CD4-positive, alpha-beta memory T cell (primary cell): ENCODE results near the gene HTR7. TPM values are rescaled to one million over a fixed set of nuclear protein-coding genes. Genes with fewer than 3 reads are reported as not detected.
"Not testable (repeated sequence)": the region's sequence is repeated elsewhere in the genome, so short reads cannot be mapped to it uniquely, and the experiment has no call there.

Experiments used
- CTCF ChIA-PET: fragments of 350-600 bp; sonication (Branson Sonifier 250); formaldehyde crosslinking; loops from one replicate; lab custom pipeline; 2021; ENCODE audit warnings: inconsistent platforms; ENCODE audit not compliant: partially characterized antibody; lab: Charles Lee
- POLR2A ChIA-PET: fragments of 350-600 bp; sonication (Branson Sonifier 250); formaldehyde crosslinking; loops from one replicate; lab custom pipeline; 2021; ENCODE audit not compliant: partially characterized antibody; lab: Charles Lee
- DNase-seq, 5 donors: peaks; one replicate each; pipeline versions ENCODE4 v3.0.0 to v3.0.0-alpha.2; 2020 to 2022; ENCODE audit warnings: mixed read lengths in 1 of 5
- H3K27ac ChIP-seq: one replicate; pipeline ENCODE4 v1.7.0; 2013; ENCODE audit warnings: low read depth, low read length
- H3K27me3 ChIP-seq: 2 replicates; pipeline ENCODE4 v1.7.0; 2013; ENCODE audit warnings: mild to moderate bottlenecking, low read length, moderate library complexity; ENCODE audit not compliant: insufficient read depth
- H3K36me3 ChIP-seq: 2 replicates; pipeline ENCODE4 v1.7.0; 2013; ENCODE audit warnings: mild to moderate bottlenecking, low read length, moderate library complexity; ENCODE audit not compliant: insufficient read depth
- H3K4me1 ChIP-seq: 2 replicates; pipeline ENCODE4 v1.7.0; 2013; ENCODE audit warnings: mild to moderate bottlenecking, low read length, moderate library complexity; ENCODE audit not compliant: insufficient read depth
- H3K4me3 ChIP-seq, 2 donors: one replicate each; pipeline ENCODE4 v1.7.0; 2013; ENCODE audit warnings: low read length in 2 of 2, mild to moderate bottlenecking in 1 of 2
- H3K9me3 ChIP-seq, 2 donors: one replicate each; pipeline ENCODE4 v1.7.0; 2013; ENCODE audit warnings: low read length in 2 of 2, control low read depth in 1 of 2; ENCODE audit not compliant: control insufficient read depth in 1 of 2
- H3K27ac Mint-ChIP-seq, 7 donors: one replicate each; pipeline ENCODE4 v1.8.0; 2020 to 2021; ENCODE audit warnings: mixed read lengths in 7 of 7, mild to moderate bottlenecking in 6 of 7, inconsistent platforms in 3 of 7, moderate library complexity in 3 of 7
- H3K27me3 Mint-ChIP-seq, 2 donors: one replicate each; pipeline ENCODE4 v1.8.0; 2020 to 2021; ENCODE audit warnings: mixed read lengths in 2 of 2
- H3K36me3 Mint-ChIP-seq, 2 donors: one replicate each; pipeline ENCODE4 v1.8.0; 2020 to 2021; ENCODE audit warnings: mixed read lengths in 2 of 2, inconsistent platforms in 1 of 2, mild to moderate bottlenecking in 1 of 2
- H3K4me1 Mint-ChIP-seq, 4 donors: one replicate each; pipeline ENCODE4 v1.8.0; 2020 to 2021; ENCODE audit warnings: mixed read lengths in 4 of 4, mild to moderate bottlenecking in 1 of 4
- H3K4me3 Mint-ChIP-seq, 8 donors: one replicate each; pipeline ENCODE4 v1.8.0; 2020 to 2021; ENCODE audit warnings: mixed read lengths in 8 of 8, mild to moderate bottlenecking in 7 of 8, moderate library complexity in 6 of 8, inconsistent platforms in 3 of 8
- H3K9me3 Mint-ChIP-seq, 8 donors: one replicate each; pipeline ENCODE4 v1.8.0; 2020 to 2021; ENCODE audit warnings: mixed read lengths in 8 of 8, mild to moderate bottlenecking in 5 of 8, inconsistent platforms in 3 of 8, moderate library complexity in 1 of 8
- intact Hi-C: fragments of 100-400 bp; cut with micrococcal nuclease; formaldehyde crosslinking; loops from one replicate; pipeline ENCODE4 v1.15.1; 2023
- polyA plus RNA-seq, 2 donors: library from polyadenylated mRNA; unstranded; fragments of 300-500 nt; fragmentation: Illumina TruSeq; gene quantifications; one replicate each; pipeline ENCODE4 v1.2.3, GENCODE V29; 2021
- total RNA-seq, 2 experiments: library from RNA; stranded (reverse); gene quantifications; one replicate each; pipeline ENCODE4 v1.2.3, GENCODE V29; 2021

The HTR7 gene
- total and polyA plus RNA-seq, 4 experiments from 2014 or later, result not detected

GRCh38 chr10:90813594-90814365 is 44.1 kb downstream of the HTR7 start:
- no peaks in the 10 kb centered on the region for H3K36me3 ChIP-seq
- intact Hi-C loops, result no loop called here
- Mint-ChIP-seq H3K27me3 (peaks cover 0 to 6% of the 10 kb centered on the region in 2 donors), H3K27ac (no peak overlapping the region), H3K4me1 (no peaks in the 10 kb centered on the region), H3K9me3 (no peaks in the 10 kb centered on the region), H3K4me3 (peak overlapping the region in 1 of 8 donors; percentile 1), H3K36me3 (no peaks in the 10 kb centered on the region)
- no peaks in the 10 kb centered on the region for H3K27me3 ChIP-seq
- ChIA-PET POLR2A (no interaction called here), CTCF (no interaction called here)
- H3K4me3 ChIP-seq, result no peak overlapping the region
- H3K27ac ChIP-seq, result no peak overlapping the region
- H3K4me1 ChIP-seq, result no peaks in the 10 kb centered on the region
- H3K9me3 ChIP-seq, result no peaks in the 10 kb centered on the region
- DNase-seq, result no peak

GRCh38 chr10:90807106-90807505 is 50.7 kb downstream of the HTR7 start:
- H3K27me3 Mint-ChIP-seq, CTCF ChIA-PET, H3K36me3 Mint-ChIP-seq, H3K27ac ChIP-seq, H3K36me3 ChIP-seq, H3K27ac Mint-ChIP-seq, H3K9me3 Mint-ChIP-seq, H3K9me3 ChIP-seq, POLR2A ChIA-PET, H3K4me3 Mint-ChIP-seq, H3K27me3 ChIP-seq, H3K4me3 ChIP-seq, H3K4me1 Mint-ChIP-seq, DNase-seq, H3K4me1 ChIP-seq, intact Hi-C loops: not testable (repeated sequence)

GRCh38 chr10:90806677-90807076 is 51.2 kb downstream of the HTR7 start:
- no peaks in the 10 kb centered on the region for H3K36me3 ChIP-seq
- H3K27ac Mint-ChIP-seq, result no peak overlapping the region
- no peaks in the 10 kb centered on the region for H3K36me3 Mint-ChIP-seq

GRCh38 chr10:90805206-90805605 is 52.6 kb downstream of the HTR7 start:
- no peak overlapping the region for H3K27ac Mint-ChIP-seq
- DNase-seq, result no peak
- H3K9me3 ChIP-seq, result no peaks in the 10 kb centered on the region
- H3K27me3 Mint-ChIP-seq, result peaks cover 3 to 9% of the 10 kb centered on the region in 2 donors
- no peak overlapping the region for H3K27ac ChIP-seq
- intact Hi-C loops, result no loop called here
- H3K27me3 ChIP-seq, result no peaks in the 10 kb centered on the region
- ChIA-PET CTCF (interaction anchor here (0.6 kb wide), 1 partner anchor 19 kb away, joined by 3 read pairs; no protein-coding TSS in a partner anchor), POLR2A (no interaction called here)
- H3K4me1 Mint-ChIP-seq, result no peaks in the 10 kb centered on the region
- no peak overlapping the region for H3K4me3 Mint-ChIP-seq
- H3K9me3 Mint-ChIP-seq, result no peaks in the 10 kb centered on the region
- H3K36me3 Mint-ChIP-seq, result no peaks in the 10 kb centered on the region
- no peaks in the 10 kb centered on the region for H3K4me1 ChIP-seq
- H3K36me3 ChIP-seq, result no peaks in the 10 kb centered on the region
- no peak overlapping the region for H3K4me3 ChIP-seq

More at GRCh38 chr10:90806677-90807076, 51.2 kb downstream of the HTR7 start:
- H3K27ac ChIP-seq, result no peak overlapping the region
- Mint-ChIP-seq H3K9me3 (no peaks in the 10 kb centered on the region), H3K4me1 (no peaks in the 10 kb centered on the region), H3K27me3 (peaks cover 3 to 9% of the 10 kb centered on the region in 2 donors), H3K4me3 (no peak overlapping the region)
- no peaks in the 10 kb centered on the region for H3K9me3 ChIP-seq
- H3K4me3 ChIP-seq, result no peak overlapping the region
- intact Hi-C loops, result no loop called here
- H3K27me3 ChIP-seq, result no peaks in the 10 kb centered on the region
- no peak for DNase-seq
- POLR2A ChIA-PET, result no interaction called here
- H3K4me1 ChIP-seq, result no peaks in the 10 kb centered on the region
- CTCF ChIA-PET, result no interaction called here

GRCh38 chr10:90804354-90804753 is 53.5 kb downstream of the HTR7 start:
- no peak overlapping the region for H3K4me3 Mint-ChIP-seq
- H3K27ac Mint-ChIP-seq, result no peak overlapping the region
- CTCF ChIA-PET, result interaction anchor here (0.6 kb wide), 1 partner anchor 18 kb away, joined by 3 read pairs; no protein-coding TSS in a partner anchor
- Histone ChIP-seq H3K36me3 (no peaks in the 10 kb centered on the region), H3K4me1 (no peaks in the 10 kb centered on the region), H3K27ac (no peak overlapping the region), H3K27me3 (no peaks in the 10 kb centered on the region), H3K4me3 (no peak overlapping the region), H3K9me3 (no peaks in the 10 kb centered on the region)
- no peaks in the 10 kb centered on the region for H3K36me3 Mint-ChIP-seq
- H3K4me1 Mint-ChIP-seq, result no peaks in the 10 kb centered on the region
- H3K9me3 Mint-ChIP-seq, result no peaks in the 10 kb centered on the region
- DNase-seq, result no peak
- POLR2A ChIA-PET, result no interaction called here
- peaks cover 3 to 9% of the 10 kb centered on the region in 2 donors for H3K27me3 Mint-ChIP-seq
- intact Hi-C loops, result no loop called here

GRCh38 chr10:90801608-90802007 is 56.2 kb downstream of the HTR7 start:
- H3K9me3 Mint-ChIP-seq, result no peaks in the 10 kb centered on the region
- no peak overlapping the region for H3K27ac ChIP-seq
- H3K36me3 ChIP-seq, result no peaks in the 10 kb centered on the region
- H3K27ac Mint-ChIP-seq, result no peak overlapping the region
- ChIA-PET CTCF (interaction anchor here (0.6 to 1.4 kb wide), 3 partner anchors 13 to 1897 kb away, joined by 3 read pairs; no protein-coding TSS in a partner anchor), POLR2A (no interaction called here)
- no peak overlapping the region for H3K4me3 ChIP-seq
- H3K4me1 ChIP-seq, result no peaks in the 10 kb centered on the region
- H3K9me3 ChIP-seq, result no peaks in the 10 kb centered on the region
- no peak for DNase-seq
- H3K27me3 ChIP-seq, result no peaks in the 10 kb centered on the region
- no peaks in the 10 kb centered on the region for H3K4me1 Mint-ChIP-seq
- no peak overlapping the region for H3K4me3 Mint-ChIP-seq
- intact Hi-C loops, result no loop called here
- H3K27me3 Mint-ChIP-seq, result peaks cover 3 to 4% of the 10 kb centered on the region in 2 donors
- no peaks in the 10 kb centered on the region for H3K36me3 Mint-ChIP-seq

- no peak for DNase-seq
- H3K4me1 ChIP-seq, result no peaks in the 10 kb centered on the region
- intact Hi-C loops, result no loop called here
- ChIA-PET CTCF (interaction anchor here (1.4 kb wide), 1 partner anchor 12 kb away, joined by 3 read pairs; no protein-coding TSS in a partner anchor), POLR2A (no interaction called here)
- H3K9me3 Mint-ChIP-seq, result peaks cover 0 to 9% (median 6%) of the 10 kb centered on the region in 8 donors
- H3K4me3 Mint-ChIP-seq, result no peak overlapping the region
- no peak overlapping the region for H3K27ac Mint-ChIP-seq
- H3K9me3 ChIP-seq, result no peaks in the 10 kb centered on the region
- peaks cover 3 to 4% of the 10 kb centered on the region in 2 donors for H3K27me3 Mint-ChIP-seq
- H3K4me1 Mint-ChIP-seq, result no peaks in the 10 kb centered on the region
- H3K36me3 Mint-ChIP-seq, result no peaks in the 10 kb centered on the region
- H3K36me3 ChIP-seq, result no peaks in the 10 kb centered on the region
- no peak overlapping the region for H3K4me3 ChIP-seq
- no peak overlapping the region for H3K27ac ChIP-seq
- no peaks in the 10 kb centered on the region for H3K27me3 ChIP-seq
These were observed 57.5 kb downstream of the HTR7 start for GRCh38 chr10:90800232-90800796.
